Gastroesophageal sphincter (tissue), 3 donors: ENCODE data around the gene LINGO3.

Experiments used
- POLR2A ChIP-seq, 2 donors: fragments of 450-650 bp; IDR thresholded peaks; one replicate each; pipeline ENCODE4 v1.6.1; 2017; ENCODE audit warnings: antibody characterized with exemption in 2 of 2, mild to moderate bottlenecking in 2 of 2, moderate library complexity in 1 of 2
- POLR2AphosphoS5 ChIP-seq: sonication (generic); formaldehyde crosslinking; IDR thresholded peaks from one replicate; pipeline ENCODE4 v1.6.1; 2017; ENCODE audit warnings: antibody characterized with exemption
- TF ChIP-seq, protein P1 (sequence below), 4 experiments: fragments of 200-600 bp in 2 of 4; fragments of 450-650 bp in 2 of 4; sonication (generic) in 1 of 4; IDR thresholded peaks; one replicate each; pipeline ENCODE4 v1.5.1; 2017 to 2019; ENCODE audit warnings: antibody characterized with exemption in 4 of 4, mild to moderate bottlenecking in 2 of 4, moderate library complexity in 2 of 4

DNA sequence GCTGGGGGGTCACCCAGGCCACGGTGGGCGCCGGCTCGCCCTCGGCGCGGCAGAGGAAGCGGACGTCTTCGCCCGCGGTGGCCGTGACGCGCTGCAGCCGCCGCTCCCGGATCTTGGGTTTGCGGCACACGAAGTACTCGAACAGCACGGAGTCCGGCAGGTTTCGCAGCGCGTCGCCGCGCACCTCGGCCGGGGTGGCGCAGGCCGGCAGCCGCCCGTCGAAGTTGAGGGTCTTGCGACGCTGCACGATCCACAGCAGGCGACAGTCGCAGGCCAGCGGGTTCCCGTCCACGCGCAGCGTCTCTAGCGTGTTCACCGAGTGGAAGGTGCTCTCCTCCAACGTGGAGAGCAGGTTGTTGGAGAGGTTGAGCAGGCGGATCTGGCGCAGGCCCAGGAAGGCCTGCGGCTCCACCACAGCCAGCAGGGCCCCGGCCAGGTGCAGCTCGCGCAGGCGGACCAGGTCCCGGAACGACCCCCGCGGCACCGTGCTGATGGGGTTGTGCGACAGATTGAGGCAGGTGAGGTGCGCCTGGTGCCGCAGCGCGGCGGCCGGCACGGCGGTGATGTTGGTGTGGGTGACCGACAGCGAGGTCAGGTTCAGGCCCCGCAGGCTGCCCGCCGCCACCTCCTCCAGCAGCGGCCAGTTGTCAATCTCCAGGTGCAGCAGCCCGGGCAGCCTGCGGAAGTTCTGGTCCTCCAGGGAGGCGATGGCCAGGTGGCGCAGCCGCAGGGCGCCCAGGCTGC is 17.3 kb downstream of the LINGO3 start:
- TF ChIP-seq, protein P1, sequence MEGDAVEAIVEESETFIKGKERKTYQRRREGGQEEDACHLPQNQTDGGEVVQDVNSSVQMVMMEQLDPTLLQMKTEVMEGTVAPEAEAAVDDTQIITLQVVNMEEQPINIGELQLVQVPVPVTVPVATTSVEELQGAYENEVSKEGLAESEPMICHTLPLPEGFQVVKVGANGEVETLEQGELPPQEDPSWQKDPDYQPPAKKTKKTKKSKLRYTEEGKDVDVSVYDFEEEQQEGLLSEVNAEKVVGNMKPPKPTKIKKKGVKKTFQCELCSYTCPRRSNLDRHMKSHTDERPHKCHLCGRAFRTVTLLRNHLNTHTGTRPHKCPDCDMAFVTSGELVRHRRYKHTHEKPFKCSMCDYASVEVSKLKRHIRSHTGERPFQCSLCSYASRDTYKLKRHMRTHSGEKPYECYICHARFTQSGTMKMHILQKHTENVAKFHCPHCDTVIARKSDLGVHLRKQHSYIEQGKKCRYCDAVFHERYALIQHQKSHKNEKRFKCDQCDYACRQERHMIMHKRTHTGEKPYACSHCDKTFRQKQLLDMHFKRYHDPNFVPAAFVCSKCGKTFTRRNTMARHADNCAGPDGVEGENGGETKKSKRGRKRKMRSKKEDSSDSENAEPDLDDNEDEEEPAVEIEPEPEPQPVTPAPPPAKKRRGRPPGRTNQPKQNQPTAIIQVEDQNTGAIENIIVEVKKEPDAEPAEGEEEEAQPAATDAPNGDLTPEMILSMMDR (IDR thresholded peaks at IDR 0.05), result no peak
- TF ChIP-seq POLR2A (IDR thresholded peaks at IDR 0.05) (no peak), POLR2AphosphoS5 (no peak)
